Measurements from ENCODE around the gene NCBP2L.

The NCBP2L gene

GRCh38 chrX:107777536-107777832 lies at the start of gene NCBP2L:
NCBP2L (plus strand) TSS chrX:107777733; CDS start chrX:107794221, 16,488 bp downstream.
- DNase-seq: no peak

- DNase-seq: no peak
These were observed 49.0 kb upstream of the NCBP2L start for GRCh38 chrX:107728371-107729099.

GRCh38 chrX:107729558-107730297 lies 47.8 kb upstream of the NCBP2L start:
- no peak for DNase-seq

- DNase-seq: no peak
These were observed 47.3 kb upstream of the NCBP2L start for GRCh38 chrX:107730298-107730655.

DNA sequence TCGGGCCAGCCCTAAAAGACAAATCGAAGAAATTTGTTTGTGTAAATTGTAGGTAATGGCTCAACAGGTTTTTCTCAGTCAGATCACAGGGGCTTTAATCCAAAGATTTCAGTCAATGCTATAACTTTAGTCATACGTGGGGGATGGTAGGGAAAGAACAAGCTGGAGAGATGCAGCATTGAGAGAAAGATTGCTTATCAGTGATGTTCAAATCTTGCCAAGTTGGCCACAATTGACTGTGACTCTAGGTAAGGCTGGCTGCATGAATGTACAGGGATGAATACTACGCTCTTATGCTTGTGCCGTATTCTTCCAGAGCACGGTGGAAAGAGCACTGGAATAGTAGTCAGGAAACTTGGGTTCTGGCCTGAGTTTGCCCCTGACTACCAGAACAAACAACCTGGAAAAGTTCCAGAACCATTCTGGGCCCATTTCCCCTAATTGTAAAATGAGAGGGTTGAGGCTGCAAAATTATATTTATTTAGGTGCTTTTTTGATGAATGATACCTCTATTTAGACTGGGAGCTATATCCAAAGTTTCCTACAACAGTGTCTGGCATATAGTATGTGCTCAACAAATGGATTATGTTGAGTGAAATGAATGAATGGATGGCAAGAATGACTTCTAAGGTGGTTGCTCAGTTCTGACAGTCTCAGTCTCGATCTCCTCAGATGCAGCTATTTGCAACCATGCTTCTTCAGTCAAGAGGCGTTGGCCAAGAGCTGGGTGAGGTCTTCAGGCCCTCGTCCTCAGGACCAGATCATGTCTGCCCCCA lies 46.4 kb upstream of the NCBP2L start:
- DNase-seq: no peak

GRCh38 chrX:107731831-107732502 lies 45.6 kb upstream of the NCBP2L start:
- DNase-seq: no peak

DNA sequence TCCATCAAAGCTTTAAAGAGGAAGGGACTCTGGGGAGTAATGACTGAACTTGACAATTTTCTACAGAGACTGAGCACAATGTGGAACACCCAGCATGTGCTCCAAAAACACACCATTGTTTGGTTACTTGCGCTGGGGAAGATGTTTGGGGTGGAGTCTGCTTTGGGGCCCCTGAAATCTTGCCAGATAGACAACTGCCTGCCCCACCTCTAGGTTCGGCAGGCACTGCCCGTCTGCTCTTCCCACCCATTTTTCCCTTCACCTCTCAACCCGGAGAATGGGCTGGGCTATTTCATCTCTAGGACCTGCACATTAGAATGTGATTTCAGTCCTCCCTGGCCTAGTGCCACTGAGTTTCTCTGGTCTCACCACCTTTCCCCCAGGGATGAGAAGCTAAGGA lies 43.8 kb upstream of the NCBP2L start:
- DNase-seq: no peak

- DNase-seq: no peak
These were observed 42.9 kb upstream of the NCBP2L start for GRCh38 chrX:107734646-107735045.

- no peak for DNase-seq
These were observed 40.6 kb upstream of the NCBP2L start for GRCh38 chrX:107736781-107737531.

- no peak for DNase-seq
These were observed 39.3 kb upstream of the NCBP2L start for GRCh38 chrX:107738272-107738671.

GRCh38 chrX:107738768-107739167 lies 38.8 kb upstream of the NCBP2L start:
- DNase-seq: no peak

DNA sequence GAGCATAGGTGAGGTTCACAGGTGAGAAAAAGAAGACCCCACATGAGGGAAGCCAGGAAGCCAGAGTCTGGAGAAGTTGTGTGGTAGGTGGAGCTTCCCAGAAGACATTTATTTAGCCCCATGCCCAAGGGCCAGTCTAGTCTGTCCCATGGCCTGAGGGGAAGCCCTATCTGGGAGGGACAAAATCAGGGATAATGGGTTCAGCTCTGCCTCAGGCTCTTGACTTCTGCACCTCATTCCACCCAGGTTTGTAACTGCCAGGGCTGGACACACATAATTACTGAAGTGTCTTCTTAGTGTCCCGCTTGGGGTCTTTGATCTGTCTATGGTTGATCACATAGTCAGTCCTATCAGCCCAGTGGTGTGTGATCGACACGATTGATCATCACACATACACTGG lies 38.0 kb upstream of the NCBP2L start:
- DNase-seq: no peak

DNA sequence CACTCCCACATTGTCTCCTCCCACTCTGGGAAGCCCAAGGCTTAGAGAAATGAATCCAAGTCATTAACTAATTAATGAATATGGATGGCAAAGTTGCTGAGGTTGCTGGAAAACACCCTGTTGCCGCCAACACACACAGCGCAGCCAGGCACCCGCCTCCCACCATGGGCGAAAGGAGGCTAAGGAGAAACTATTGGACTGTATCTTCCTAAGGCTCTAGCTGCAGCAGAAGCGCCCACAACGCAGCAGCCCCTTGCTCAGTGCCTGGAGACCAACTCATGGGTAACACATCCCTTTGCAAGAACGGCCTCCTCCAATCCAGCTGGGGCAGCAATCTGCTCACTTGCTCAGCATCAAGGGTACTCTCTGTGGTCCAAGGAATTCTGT lies 36.1 kb upstream of the NCBP2L start:
- no peak for DNase-seq

DNA sequence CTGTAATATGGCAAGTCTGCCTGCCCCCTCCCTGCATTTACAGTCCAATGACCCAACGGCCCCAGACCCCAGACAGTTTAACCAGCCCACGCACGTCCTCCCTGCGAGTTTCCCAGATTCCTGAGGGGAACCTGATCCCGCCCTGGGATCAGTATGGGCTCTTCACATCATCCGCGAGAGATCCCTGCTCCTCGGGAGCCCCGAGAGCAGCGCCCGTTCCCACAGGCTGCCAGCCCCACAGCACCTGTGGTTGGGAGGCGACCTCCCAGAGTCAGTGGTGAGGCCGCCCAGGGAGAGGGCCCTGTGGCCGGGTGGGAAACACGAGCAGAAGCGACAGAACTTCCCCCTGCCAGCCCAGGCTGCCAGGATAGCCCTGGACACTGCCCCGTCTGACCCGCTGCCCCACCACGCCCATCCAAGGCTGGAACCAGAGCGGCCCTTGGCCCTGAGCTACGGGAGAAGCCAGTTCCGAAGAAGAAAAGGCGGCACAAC lies 34.8 kb upstream of the NCBP2L start:
- no peak for DNase-seq

DNA sequence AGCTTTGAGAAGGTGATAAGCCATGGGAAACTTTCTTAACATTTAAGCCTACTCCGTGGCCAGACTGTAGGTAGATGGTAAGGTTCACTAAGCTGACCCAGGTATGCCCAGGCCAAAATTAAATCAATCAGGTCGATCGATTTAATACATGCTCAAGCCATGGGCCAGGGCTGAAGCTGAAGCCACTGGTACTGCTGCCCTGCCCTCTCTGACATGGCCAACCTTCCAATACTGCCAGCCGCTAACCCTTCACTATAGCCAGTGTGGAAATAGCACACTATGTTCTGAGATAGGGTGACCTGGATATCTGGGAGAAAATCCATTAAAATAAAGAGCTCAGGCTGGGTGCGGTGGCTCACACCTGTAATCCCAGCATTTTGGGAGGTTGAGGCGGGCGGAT lies 33.5 kb upstream of the NCBP2L start:
- no peak for DNase-seq

- DNase-seq: no peak
These were observed 32.7 kb upstream of the NCBP2L start for GRCh38 chrX:107744868-107745267.

DNA sequence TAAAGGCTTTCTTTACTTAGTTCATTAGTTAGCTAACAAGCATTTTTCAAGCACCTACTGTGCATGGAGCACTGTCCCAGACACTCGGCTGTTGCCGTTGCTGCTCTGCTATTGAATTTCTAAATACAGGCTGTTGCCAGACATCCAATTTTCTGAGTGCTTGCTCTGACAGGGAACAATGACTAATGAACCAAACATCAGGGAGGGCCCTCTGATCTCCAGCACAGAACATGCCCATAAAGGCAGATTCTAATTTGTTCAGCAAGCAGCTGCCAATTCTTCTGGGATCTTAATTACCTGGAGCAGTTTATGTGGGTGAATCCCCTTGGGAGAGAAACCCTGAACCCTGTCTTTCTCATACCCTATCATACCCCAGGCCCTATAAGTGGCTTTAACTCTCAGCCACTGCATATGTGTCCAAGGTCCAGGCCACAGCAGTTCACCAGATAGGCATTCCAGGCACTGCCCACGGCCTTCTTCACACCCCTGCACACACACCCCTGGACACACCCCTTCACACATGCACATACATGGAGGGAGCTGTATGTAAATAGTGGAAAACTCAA lies 29.9 kb upstream of the NCBP2L start:
- no peak for DNase-seq

DNA sequence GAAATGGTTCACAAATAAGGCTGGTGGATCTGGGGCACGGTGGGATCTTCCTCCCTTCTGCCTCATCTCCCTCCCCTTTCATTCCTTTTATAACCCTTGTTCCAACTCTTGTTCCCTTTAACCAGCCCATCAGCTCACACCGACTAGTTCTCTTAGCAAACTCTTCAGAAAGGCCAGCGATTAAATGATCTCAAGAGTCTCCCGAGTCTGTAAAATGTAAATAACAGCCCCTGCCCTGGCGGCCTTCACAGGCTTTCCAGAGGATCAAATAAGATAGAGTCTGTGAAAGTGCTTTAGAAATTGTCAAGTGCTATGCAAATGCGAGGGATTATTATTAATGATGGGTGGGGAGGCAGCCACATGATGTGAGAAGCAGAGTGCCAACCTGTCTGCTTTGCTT lies 29.0 kb upstream of the NCBP2L start:
- no peak for DNase-seq

DNA sequence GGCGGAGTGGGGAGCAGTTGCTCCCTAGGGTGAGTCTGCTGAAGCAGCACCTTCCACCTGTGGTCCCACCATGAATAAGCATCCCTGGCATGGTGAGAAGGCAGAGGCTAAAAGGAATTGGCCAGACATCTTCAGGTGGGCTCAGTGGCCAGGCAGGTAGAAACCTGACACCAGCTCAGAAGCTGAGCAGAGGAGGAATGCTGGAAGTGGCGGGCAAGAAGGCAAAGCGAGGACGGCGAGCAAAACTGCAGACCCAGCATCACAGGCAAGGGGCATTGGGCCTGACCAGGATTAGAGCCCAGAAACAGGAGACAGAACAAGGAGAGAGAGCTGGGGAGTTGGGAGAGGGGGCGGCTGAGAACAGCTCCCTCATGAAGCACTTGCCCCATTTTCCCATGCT lies 27.3 kb upstream of the NCBP2L start:
- DNase-seq: no peak

- DNase-seq: no peak
These were observed 26.6 kb upstream of the NCBP2L start for GRCh38 chrX:107750861-107751445.

GRCh38 chrX:107752043-107752442 lies 25.5 kb upstream of the NCBP2L start:
- DNase-seq: no peak

DNA sequence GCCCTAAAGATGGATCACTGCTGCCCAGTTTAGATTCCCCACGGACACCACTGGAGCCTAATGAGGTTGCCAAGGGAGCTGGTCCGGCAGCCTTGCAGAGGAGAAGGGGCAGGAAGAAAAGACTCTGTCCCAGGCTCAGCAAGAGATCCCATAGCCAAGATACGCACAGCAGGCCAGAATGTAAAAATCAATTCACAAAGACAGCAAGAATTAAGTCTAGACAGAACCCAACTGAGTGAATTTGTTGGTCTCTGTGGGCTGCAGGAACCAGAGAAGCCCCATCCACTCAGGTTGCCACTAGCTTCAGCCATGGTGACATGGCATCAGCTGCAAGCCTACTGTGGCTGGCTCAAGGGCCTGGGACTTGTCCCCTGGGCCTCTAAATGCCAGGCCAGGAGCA lies 24.8 kb upstream of the NCBP2L start:
- DNase-seq: no peak
